AG08396 (cell line): ENCODE measurements around the gene CDK11A.
"Not testable (repeated sequence)": the region's sequence is repeated elsewhere in the genome, so short reads cannot be mapped to it uniquely, and the experiment has no call there.

Source experiments
- DNase-seq: peaks from one replicate; pipeline ENCODE4 v3.0.0; 2012; ENCODE audit warnings: low spot score, mixed read lengths

The CDK11A gene

DNA sequence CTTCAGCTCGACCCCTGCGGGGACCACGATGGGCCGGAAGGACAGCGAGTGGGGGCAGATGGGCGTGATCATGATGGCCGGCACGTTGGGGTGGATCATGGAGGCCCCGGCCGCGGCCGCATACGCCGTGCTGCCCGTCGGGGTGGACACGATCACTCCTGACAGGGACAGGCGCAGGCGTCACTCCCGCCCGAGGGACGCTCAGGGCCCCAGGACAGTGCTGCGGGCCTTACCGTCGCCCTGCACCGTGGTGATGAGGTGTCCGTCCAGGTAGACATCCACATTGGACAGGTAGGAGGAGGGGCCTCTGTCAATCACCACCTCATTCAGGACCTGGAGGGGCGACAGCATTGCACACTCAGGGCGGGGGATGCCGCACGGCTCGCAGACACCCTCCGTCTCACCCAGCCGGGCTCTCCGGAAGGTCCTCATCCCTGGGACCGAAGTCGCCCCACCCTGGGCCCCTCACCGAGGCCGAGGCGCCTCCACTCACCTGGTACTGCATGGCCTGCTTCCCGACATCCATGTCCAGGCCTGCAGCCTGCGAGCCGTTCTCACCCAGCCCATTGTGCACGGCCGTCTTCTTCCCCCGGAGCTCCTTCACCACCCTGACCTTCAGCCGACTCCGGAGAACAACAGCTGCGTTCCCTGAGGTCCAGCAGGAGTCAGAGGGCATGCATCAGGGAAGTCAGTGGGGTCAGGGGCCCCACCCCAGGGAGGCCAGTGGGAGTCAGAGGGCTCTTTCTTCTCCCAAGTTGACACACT is 30.1 kb upstream of the CDK11A start:
- DNase-seq = no peak

- no peak for DNase-seq
Observed at GRCh38 chr1:1753607-1754005, 29.4 kb upstream of the CDK11A start.

- no peak for DNase-seq
Observed at GRCh38 chr1:1752636-1753606, 28.8 kb upstream of the CDK11A start.

GRCh38 chr1:1752190-1752589 is 28.0 kb upstream of the CDK11A start:
- DNase-seq = no peak

- DNase-seq = not testable (repeated sequence)
Observed at GRCh38 chr1:1749941-1750340, 25.8 kb upstream of the CDK11A start.

- DNase-seq = no peak
Observed at GRCh38 chr1:1748686-1749321, 24.6 kb upstream of the CDK11A start.

GRCh38 chr1:1746566-1746909 is 22.4 kb upstream of the CDK11A start:
- not testable (repeated sequence) for DNase-seq

DNA sequence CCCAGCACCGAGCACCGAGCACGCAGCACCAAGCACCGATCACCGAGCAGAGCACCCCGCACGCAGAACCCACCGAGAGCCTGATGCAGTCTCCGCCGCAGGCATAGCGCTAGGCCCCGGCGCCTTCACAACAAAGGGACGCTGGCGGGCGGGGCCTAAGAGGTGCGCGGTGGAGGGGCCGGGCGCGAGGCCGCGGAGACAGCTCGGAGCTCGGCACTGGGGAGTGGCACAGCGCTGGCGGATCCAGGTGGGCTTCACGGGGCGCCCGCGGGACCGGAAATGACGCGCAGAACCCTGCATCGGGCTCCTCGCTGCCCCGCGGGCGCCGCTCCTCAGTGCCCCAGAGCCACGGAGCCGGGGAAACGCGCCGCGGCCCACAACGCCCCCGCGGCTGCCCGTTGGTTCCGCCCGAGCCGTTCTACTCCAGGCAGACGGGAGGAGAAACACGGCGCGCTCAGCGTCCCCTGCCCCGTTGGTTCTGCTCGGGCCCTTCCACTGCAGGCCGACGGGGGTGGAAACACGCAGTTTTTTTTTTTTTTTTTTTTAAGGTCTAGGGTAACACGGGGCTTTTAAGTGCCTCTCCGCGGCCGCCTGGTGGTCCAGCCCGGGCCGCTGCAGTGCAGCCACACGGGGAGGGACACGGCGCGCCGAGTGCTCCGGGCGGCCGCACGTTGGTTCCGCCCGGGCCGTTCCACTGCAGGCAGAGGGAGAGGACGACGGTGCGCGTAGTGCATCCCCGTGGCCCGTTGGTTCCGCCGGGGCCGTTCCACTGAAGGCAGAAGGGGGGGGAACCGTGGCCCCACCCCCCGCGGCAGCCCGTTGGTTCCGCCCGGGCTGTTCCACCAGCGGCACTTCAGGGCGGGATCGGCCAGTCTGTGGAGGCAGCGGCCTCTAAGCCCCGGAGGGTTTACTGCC is 21.8 kb upstream of the CDK11A start:
- DNase-seq = peak; percentile 27

- not testable (repeated sequence) for DNase-seq
Observed at GRCh38 chr1:1742529-1742928, 18.4 kb upstream of the CDK11A start.

DNA sequence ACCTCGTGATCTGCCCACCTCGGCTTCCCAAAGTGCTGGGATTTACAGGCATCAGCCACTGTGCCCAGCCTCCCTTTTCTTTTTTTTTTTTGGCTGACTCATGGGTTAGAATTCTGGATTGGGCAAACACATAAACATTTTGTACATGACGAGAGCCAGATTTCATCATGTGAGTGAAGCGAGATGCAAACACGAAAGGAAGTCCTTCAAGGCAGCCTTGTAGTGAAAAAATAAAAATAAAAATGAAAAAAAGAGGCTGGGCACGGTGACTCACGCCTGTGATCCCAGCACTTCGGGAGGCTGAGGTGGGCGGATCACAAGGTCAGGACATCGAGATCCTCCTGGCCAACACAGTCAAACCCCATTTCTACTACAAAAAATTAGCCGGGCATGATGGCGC is 16.9 kb upstream of the CDK11A start:
- peak; percentile 89 for DNase-seq

DNA sequence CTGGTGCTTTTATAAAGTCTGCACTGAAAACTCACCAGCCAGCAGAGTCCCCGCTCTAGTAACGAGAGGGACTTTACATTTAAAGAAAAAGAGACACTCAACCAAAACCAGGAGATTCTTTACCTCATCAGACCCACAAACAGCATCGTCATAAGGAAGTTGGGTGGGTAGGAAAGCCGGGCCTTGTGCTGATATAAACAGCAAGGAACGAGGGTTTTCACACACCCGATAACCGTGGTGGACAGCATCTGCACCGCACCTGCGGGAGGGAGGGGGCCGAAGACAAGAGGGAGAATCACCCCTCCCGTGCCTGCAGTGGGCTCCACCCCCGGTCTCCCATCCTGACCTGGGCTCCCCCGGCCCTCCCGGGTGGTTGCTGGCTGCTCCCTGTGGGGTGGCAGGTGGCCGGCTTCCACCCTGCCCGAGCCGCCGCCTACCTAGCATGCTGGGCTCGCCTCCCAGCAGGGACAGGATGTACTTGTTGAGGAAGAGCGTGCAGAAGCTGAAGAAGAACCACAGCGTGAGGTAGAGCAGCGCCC is 14.7 kb upstream of the CDK11A start:
- DNase-seq = not testable (repeated sequence)

DNA sequence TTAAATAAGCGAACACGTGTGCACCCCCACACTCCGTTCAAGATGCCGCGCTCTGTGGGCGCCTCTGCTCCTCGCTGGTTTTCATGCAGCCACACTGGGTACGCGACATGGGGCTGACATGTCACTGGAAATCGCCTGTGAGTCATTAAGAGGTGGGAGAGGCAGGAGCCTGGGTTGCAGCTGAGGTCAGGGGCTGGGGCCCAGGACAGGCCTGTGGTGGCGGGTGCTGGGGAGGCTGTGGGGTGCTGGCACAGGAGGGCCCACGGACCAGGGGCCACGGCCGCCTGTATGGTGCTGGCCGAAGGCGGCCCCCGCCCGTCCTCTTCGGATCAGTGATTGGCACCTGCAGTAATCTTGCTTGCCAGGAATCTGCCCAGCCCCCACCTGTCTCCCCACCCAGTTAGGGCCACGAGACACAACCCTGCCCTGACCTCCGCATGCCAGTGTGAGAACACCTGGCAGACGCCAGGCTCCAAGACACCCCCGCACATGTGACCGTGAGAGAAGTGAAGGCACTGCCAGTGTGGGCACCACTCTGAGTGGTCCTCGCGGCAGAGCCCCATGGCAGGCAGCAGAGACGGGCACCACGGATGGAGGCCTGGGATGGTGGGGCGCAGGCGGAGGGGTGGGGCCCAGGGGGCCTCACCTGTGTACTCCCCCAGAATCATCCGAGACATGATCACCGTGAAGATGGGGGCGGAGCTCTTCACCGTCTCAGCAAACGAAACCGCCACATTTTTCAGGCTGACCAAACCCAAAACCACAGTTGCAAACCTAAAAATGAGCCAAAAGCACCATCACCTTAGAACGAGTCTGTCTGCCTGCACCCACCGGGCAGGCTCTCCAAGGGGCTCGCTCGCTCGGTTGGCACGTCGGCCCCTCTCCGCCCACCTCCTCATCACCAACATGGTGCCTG is 13.8 kb upstream of the CDK11A start:
- not testable (repeated sequence) for DNase-seq

GRCh38 chr1:1732381-1732780 is 8.2 kb upstream of the CDK11A start:
- DNase-seq = no peak

GRCh38 chr1:1730870-1731269 is 6.7 kb upstream of the CDK11A start:
- DNase-seq = no peak

GRCh38 chr1:1730230-1730629 is 6.1 kb upstream of the CDK11A start:
- DNase-seq = not testable (repeated sequence)

GRCh38 chr1:1729116-1729816 is 5.1 kb upstream of the CDK11A start:
- not testable (repeated sequence) for DNase-seq

DNA sequence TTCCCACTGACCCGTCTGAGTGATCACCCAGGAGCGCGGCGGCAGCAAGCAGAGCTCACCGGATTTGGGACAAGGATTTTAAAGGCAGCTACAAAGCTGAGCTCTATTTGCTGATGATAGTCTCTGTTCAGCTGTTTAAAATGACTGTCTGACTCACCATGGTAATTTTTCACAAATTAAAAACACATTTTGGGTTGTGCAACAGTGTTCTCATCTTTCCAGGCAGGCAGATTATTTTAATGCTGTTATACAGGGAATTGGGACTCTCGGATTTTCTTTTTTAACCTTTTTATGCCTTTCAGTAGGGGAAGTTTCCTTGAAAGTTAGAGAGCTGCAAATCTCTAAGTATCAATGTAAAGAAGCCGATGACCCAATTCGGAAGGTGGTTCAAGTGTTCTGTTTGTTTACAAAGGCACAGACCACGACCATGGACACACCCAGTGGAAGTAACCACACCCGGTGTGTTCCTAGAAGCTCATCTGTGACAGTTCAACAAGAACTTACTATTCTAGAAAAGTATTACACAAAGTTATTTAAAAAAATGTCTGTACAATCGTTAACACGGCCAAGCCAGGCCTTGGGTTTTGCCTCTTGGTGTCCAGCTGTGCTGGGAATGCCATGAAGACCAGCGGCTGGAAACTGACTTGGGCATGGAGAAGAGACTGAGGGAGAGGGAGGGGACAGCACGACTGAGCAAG is 4.3 kb upstream of the CDK11A start:
- peak; percentile 26 for DNase-seq

- DNase-seq = not testable (repeated sequence)
Observed at GRCh38 chr1:1727131-1727651, 3.0 kb upstream of the CDK11A start.

DNA sequence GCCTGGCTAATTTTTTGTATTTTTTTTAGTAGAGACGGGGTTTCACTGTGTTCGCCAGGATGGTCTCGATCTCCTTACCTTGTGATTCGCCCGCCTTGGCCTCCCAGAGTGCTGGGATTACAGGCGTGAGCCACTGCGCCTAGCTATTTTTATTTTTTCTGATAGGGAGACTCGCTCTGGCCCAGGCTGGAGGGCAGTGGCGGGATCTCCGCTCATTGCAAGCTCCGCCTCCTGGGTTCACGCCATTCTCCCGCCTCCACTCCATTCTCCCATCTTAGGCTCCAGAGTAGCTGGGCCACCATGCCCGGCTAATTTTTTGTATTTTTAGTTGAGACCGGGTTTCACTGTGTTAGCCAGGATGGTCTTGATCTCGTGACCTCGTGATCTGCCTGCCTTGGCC is 1.9 kb upstream of the CDK11A start:
- DNase-seq = not testable (repeated sequence)
